CD14-positive monocyte (primary cell): ENCODE results near the gene CYTH3. TPM values are rescaled to one million over a fixed set of nuclear protein-coding genes. Genes with fewer than 3 reads are reported as not detected.

Source experiments
- DNase-seq, 3 donors: peaks; one replicate each; pipeline ENCODE4 v3.0.0-alpha.2; 2011 to 2022
- H2AFZ ChIP-seq: 2 replicates; pipeline ENCODE4 v1.6.0; 2012; ENCODE audit warnings: mild to moderate bottlenecking, low read depth, low read length, inconsistent platforms; ENCODE audit not compliant: insufficient read depth, poor library complexity, severe bottlenecking
- H3K27ac ChIP-seq, 2 donors: 1 replicate in 1 of 2; 2 replicates in 1 of 2; pipeline ENCODE4 v1.5.1; 2012 to 2013; ENCODE audit warnings: low read length in 2 of 2, control low read depth in 1 of 2, inconsistent platforms in 1 of 2, low read depth in 1 of 2, mild to moderate bottlenecking in 1 of 2
- H3K27me3 ChIP-seq, 2 donors: one replicate each; pipeline versions ENCODE4 v1.6.0 to v1.6.1; 2011 to 2013; ENCODE audit warnings: low read length in 2 of 2; ENCODE audit not compliant: control insufficient read depth in 2 of 2, insufficient read depth in 2 of 2
- H3K36me3 ChIP-seq, 2 donors: replicated peaks in 1 of 2; 1 replicate in 1 of 2; 2 replicates in 1 of 2; pipeline versions ENCODE4 v1.5.1 to v1.6.1; 2012 to 2013; ENCODE audit warnings: low read length in 2 of 2, control low read depth in 1 of 2, inconsistent platforms in 1 of 2, mild to moderate bottlenecking in 1 of 2; ENCODE audit not compliant: insufficient read depth in 2 of 2, control insufficient read depth in 1 of 2
- H3K4me1 ChIP-seq, 2 donors: 1 replicate in 1 of 2; 2 replicates in 1 of 2; pipeline versions ENCODE4 v1.5.1 to v1.6.1; 2012 to 2013; ENCODE audit warnings: low read length in 2 of 2, control low read depth in 1 of 2, inconsistent platforms in 1 of 2, mild to moderate bottlenecking in 1 of 2, moderate library complexity in 1 of 2; ENCODE audit not compliant: insufficient read depth in 2 of 2, control insufficient read depth in 1 of 2
- H3K4me2 ChIP-seq: replicated peaks from 2 replicates; pipeline ENCODE3; 2012; ENCODE audit warnings: low read length, moderate library complexity, mild to moderate bottlenecking; ENCODE audit not compliant: poor library complexity, severe bottlenecking; ENCODE audit errors: extremely low read depth
- H3K4me3 ChIP-seq, 3 experiments: fragments of 200-600 bp in 1 of 3; sonication (generic) in 1 of 3; replicated peaks in 1 of 3; 1 replicate in 2 of 3; 2 replicates in 1 of 3; pipeline ENCODE4 v1.5.1; 2011 to 2013; ENCODE audit warnings: low read length in 3 of 3, mild to moderate bottlenecking in 3 of 3, control low read depth in 2 of 3, low read depth in 2 of 3, inconsistent platforms in 1 of 3, moderate library complexity in 1 of 3
- H3K79me2 ChIP-seq: 2 replicates; pipeline ENCODE4 v1.6.0; 2012; ENCODE audit warnings: mild to moderate bottlenecking, control low read depth, inconsistent platforms, low read length, moderate library complexity; ENCODE audit not compliant: insufficient read depth
- H3K9ac ChIP-seq: 2 replicates; pipeline ENCODE4 v1.6.0; 2017; ENCODE audit warnings: low read length, mild to moderate bottlenecking; ENCODE audit not compliant: insufficient read depth, poor library complexity, severe bottlenecking
- H3K9me3 ChIP-seq, 2 donors: replicated peaks in 1 of 2; 1 replicate in 1 of 2; 2 replicates in 1 of 2; pipeline versions ENCODE4 v1.5.1 to v1.6.1; 2012 to 2013; ENCODE audit warnings: low read length in 2 of 2, control low read depth in 1 of 2; ENCODE audit not compliant: control insufficient read depth in 1 of 2, insufficient read depth in 1 of 2
- H4K20me1 ChIP-seq: 2 replicates; pipeline ENCODE4 v1.6.0; 2012; ENCODE audit warnings: mild to moderate bottlenecking, low read length, control low read depth, moderate library complexity; ENCODE audit not compliant: insufficient read depth
- H3K27ac Mint-ChIP-seq, 7 donors: one replicate each; pipeline ENCODE4 v1.8.0; 2020; ENCODE audit warnings: mild to moderate bottlenecking in 7 of 7, mixed read lengths in 7 of 7, moderate library complexity in 6 of 7, inconsistent platforms in 2 of 7
- H3K27me3 Mint-ChIP-seq, 3 donors: one replicate each; pipeline ENCODE4 v1.8.0; 2021 to 2022; ENCODE audit warnings: low read depth in 3 of 3, mild to moderate bottlenecking in 3 of 3, mixed read lengths in 3 of 3, moderate library complexity in 3 of 3, inconsistent platforms in 1 of 3
- H3K36me3 Mint-ChIP-seq, 2 donors: one replicate each; pipeline ENCODE4 v1.8.0; 2020; ENCODE audit warnings: mixed read lengths in 2 of 2, inconsistent platforms in 1 of 2, mild to moderate bottlenecking in 1 of 2
- H3K4me1 Mint-ChIP-seq: one replicate; pipeline ENCODE4 v1.8.0; 2020; ENCODE audit warnings: mild to moderate bottlenecking, mixed read lengths
- H3K4me3 Mint-ChIP-seq, 2 donors: one replicate each; pipeline ENCODE4 v1.8.0; 2020; ENCODE audit warnings: mild to moderate bottlenecking in 2 of 2, mixed read lengths in 2 of 2, moderate library complexity in 1 of 2
- H3K9me3 Mint-ChIP-seq, 7 donors: one replicate each; pipeline ENCODE4 v1.8.0; 2020 to 2022; ENCODE audit warnings: mixed read lengths in 7 of 7, mild to moderate bottlenecking in 6 of 7, moderate library complexity in 6 of 7, inconsistent platforms in 2 of 7
- CTCF ChIP-seq: fragments of 200-600 bp; IDR thresholded peaks from one replicate; pipeline ENCODE4 v1.8.0; 2022; ENCODE audit warnings: antibody characterized with exemption, mild to moderate bottlenecking
- WGBS: methylation state at CpG from one replicate; pipeline ENCODE4 v1.1.5; 2013; ENCODE audit warnings: missing lambda C conversion rate; ENCODE audit not compliant: insufficient coverage; 5-methylcytosine and 5-hydroxymethylcytosine counted together
- intact Hi-C, 2 donors: fragments of 100-400 bp; cut with micrococcal nuclease; formaldehyde crosslinking; loops; one replicate each; pipeline versions ENCODE4 v1.15.0 to v1.15.1; 2023
- polyA plus RNA-seq, 3 donors: library from polyadenylated mRNA; depleted of rRNA in 1 of 3; unstranded in 2 of 3; stranded (reverse) in 1 of 3; fragments of 300-500 nt in 2 of 3; fragments of >200 nt in 1 of 3; fragmentation: Illumina TruSeq in 2 of 3; gene quantifications; 1 replicate in 2 of 3; 2 replicates in 1 of 3; pipeline ENCODE4 v1.2.3, GENCODE V29; 2012 to 2021

The CYTH3 gene
- polyA plus RNA-seq, 3 donors = 1.3 to 8.5 (median 1.4) TPM

GRCh38 chr7:6154542-6155404 lies 117.7 kb downstream of the CYTH3 start:
- WGBS = 98% methylated on average over 55 of the region's 64 CpGs
- no peaks in the 10 kb centered on the region for H3K79me2 ChIP-seq
- H3K9ac ChIP-seq = no peak overlapping the region
- Mint-ChIP-seq H3K27me3 (no peaks in the 10 kb centered on the region), H3K27ac (no peak overlapping the region), H3K4me3 (no peak overlapping the region), H3K36me3 (peaks cover 70 to 88% of the 10 kb centered on the region in 2 donors), H3K4me1 (no peaks in the 10 kb centered on the region), H3K9me3 (peaks cover 0 to 2% (median under 1%) of the 10 kb centered on the region in 7 donors)
- no peaks in the 10 kb centered on the region for H3K27me3 ChIP-seq
- TF ChIP-seq CTCF = no peak
- intact Hi-C loops = no loop called here
- no peak overlapping the region for H2AFZ ChIP-seq
- no peaks in the 10 kb centered on the region for H3K9me3 ChIP-seq
- H3K36me3 ChIP-seq = peaks cover 74 to 100% of the 10 kb centered on the region in 2 donors
- H3K4me3 ChIP-seq = no peak overlapping the region
- no peak overlapping the region for H3K27ac ChIP-seq
- peaks cover 9% of the 10 kb centered on the region for H4K20me1 ChIP-seq
- H3K4me2 ChIP-seq = no peak overlapping the region
- DNase-seq = no peak
- no peaks in the 10 kb centered on the region for H3K4me1 ChIP-seq

- Histone ChIP-seq H3K4me3 (no peak overlapping the region), H3K9ac (no peak overlapping the region), H3K36me3 (peaks cover 74 to 100% of the 10 kb centered on the region in 2 donors), H3K79me2 (no peaks in the 10 kb centered on the region), H4K20me1 (peaks cover 2% of the 10 kb centered on the region), H3K4me2 (no peak overlapping the region), H2AFZ (no peak overlapping the region), H3K4me1 (no peaks in the 10 kb centered on the region), H3K27ac (no peak overlapping the region), H3K27me3 (no peaks in the 10 kb centered on the region), H3K9me3 (no peaks in the 10 kb centered on the region)
- Mint-ChIP-seq H3K4me3 (no peak overlapping the region), H3K27me3 (no peaks in the 10 kb centered on the region), H3K27ac (no peak overlapping the region), H3K9me3 (peaks cover 0 to 3% (median 1%) of the 10 kb centered on the region in 7 donors), H3K36me3 (peaks cover 72 to 88% of the 10 kb centered on the region in 2 donors), H3K4me1 (no peaks in the 10 kb centered on the region)
- intact Hi-C loops = no loop called here
- WGBS = 98% methylated on average over 77 of the region's 91 CpGs
- no peak for TF ChIP-seq CTCF
- no peak for DNase-seq
Observed at GRCh38 chr7:6153646-6154541, 118.5 kb downstream of the CYTH3 start.
